Activated T-helper 9 cell treated with anti-CD3 and anti-CD28 coated beads, Interleukin-2, amount 50 U/mL, for 16 hours (primary cell): ENCODE measurements around the gene CCDC85A.

Source experiments
- DNase-seq: peaks from one replicate; pipeline ENCODE4 v3.0.0-alpha.2; 2020; ENCODE audit warnings: low read depth

Gene CCDC85A

GRCh38 chr2:56309626-56310170, 125.9 kb downstream of the CCDC85A start:
- DNase-seq: no peak

DNA sequence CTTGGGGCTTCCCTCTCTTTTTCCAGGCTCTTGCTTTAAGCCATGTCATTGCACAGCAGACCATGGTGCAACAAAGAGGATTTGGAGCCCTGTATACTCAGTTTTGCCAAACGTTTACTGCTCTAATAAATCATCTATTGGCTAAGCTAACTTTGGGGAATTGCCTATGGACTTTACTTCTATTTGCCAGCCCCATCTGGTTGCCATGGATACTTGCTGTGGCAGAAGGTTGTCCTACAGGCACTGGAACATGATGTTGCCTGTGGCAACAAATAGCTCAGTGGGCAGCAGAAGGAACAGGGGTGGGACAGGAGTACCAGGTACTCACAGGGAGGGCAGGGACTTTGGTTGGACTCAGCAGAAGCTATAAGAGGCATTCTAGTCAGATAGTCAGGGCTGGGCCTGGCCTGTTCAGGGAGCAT, 129.7 kb downstream of the CCDC85A start:
- DNase-seq: no peak

DNA sequence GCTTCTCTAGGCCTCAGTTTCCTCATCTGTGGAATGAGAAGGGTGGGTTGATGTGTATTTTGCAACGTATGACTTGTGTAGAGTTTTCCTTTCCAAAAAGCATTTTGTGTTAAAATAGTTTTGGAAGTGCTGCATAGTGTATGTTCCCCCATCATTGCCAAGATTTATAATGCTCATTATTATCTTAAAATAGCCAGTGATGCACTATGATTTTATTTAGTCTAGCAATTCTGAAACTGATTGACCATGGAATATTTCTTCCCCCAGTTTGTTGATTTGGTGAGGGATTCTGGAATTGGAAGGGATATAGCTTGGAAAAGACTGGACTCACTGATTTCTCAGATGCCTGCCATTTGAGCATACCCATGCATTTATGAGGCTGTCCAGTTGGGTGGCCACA, 130.6 kb downstream of the CCDC85A start:
- DNase-seq: no peak

- no peak for DNase-seq
Measured at GRCh38 chr2:56314796-56315195, 131.0 kb downstream of the CCDC85A start.

GRCh38 chr2:56315376-56315775, 131.6 kb downstream of the CCDC85A start:
- no peak for DNase-seq

- no peak for DNase-seq
Measured at GRCh38 chr2:56316011-56316410, 132.2 kb downstream of the CCDC85A start.

DNA sequence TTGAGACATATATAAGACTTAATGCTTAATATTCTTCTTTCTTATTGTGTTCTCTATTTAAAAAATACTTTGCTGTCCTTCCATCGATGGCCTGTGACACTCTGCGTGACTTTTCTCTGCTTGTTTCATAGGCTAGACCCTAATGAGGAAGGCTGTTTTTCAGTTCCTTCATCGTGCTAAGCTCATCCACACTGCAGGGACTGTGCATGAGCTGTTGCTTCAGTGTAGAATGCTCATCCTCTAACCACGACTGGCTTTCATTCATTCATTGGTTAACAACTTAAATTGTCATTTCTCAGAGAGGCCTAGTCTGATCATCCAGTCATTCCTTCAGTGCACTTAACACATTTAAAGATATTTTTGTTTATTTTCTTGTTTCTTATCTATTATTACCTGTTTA, 134.4 kb downstream of the CCDC85A start:
- no peak for DNase-seq

DNA sequence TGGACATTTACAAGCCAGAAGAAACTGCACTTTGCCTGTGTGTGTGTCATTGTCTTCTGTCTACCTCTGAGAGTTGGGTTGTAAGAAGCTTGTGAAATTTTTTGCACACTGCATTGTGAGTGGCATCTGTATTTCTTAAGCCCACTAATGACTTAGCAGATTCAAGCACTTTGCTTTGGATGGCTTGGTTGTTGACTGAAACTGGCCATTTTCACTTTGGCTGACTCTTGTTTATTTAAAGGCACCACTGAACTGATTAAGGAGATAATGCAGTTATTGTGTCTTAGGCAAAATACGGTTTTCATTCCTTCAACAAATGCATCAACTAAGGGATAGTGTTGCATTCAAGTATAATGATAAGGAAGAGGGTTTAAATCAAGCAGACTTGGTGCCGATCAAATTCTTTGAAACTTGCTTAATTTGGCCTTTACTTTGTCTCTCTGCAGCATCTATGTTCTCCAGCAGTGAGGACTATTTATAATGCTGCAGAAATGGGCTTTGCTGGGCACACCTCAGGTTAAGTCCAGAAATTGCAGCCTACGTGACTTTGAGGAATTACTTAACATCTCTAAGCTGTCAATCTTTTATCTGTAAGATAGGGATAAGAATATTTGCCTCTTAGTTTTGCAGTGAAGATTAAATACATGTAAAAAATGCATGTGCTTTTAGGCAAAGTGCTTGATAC, 142.0 kb downstream of the CCDC85A start:
- DNase-seq: no peak

- DNase-seq: no peak
Measured at GRCh38 chr2:56326346-56326741, 142.6 kb downstream of the CCDC85A start.

- no peak for DNase-seq
Measured at GRCh38 chr2:56331810-56332209, 148.0 kb downstream of the CCDC85A start.

DNA sequence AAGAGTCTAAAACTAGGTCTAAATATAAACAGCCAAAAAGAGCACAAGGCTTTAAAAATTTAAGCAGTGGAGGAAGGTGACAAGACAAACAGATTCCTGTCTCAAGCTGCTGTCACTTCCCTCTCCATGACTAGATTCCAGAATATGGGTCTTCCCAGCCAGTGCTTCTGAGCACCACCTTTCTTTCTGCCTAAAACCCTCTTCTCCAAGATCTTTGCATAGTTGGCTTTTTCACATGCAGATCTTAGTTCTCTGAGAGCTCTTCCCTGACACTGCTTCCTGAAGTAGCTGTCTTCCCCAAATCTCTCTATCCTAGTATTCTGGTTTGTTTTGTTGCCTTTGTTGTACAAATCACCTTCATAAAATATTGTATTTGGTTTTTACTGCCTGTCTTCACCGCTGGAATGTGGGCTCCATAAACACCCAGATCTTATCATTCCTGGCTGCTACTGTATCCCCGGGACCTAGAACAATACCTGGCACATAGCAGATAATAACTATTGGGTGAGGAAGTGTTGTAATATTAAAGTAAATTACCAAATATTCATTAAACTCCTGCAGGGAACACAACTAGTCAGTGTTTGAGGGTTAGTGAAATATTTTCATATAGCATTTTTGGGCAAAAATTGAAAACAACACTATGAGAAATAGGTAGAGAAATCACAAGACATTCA, 150.2 kb downstream of the CCDC85A start:
- no peak for DNase-seq

GRCh38 chr2:56334622-56335021, 150.8 kb downstream of the CCDC85A start:
- no peak for DNase-seq

GRCh38 chr2:56335101-56335500, 151.3 kb downstream of the CCDC85A start:
- DNase-seq: no peak

DNA sequence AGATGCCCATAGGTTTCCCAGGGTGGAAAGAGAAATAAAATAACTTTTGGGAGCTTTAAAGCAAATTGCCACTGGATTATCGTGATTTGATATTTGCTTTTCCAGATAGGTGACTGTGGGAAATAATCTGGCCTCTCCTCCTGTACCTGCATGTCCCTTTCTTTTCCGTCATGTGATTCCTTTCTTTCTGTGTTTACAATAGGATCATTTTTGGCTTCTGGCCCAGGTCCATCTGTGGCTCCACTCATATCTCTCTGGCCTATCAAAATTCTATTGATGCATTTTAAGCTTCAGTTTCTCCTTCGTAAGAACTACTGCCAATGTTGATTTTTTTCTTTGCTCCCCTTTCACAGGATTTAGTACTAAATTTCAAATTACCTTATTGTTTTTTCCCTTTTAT, 153.6 kb downstream of the CCDC85A start:
- no peak for DNase-seq

- DNase-seq: no peak
Measured at GRCh38 chr2:56338232-56338631, 154.4 kb downstream of the CCDC85A start.

- DNase-seq: no peak
Measured at GRCh38 chr2:56344771-56345170, 161.0 kb downstream of the CCDC85A start.

- no peak for DNase-seq
Measured at GRCh38 chr2:56347881-56348280, 164.1 kb downstream of the CCDC85A start.

GRCh38 chr2:56348392-56349210, 164.8 kb downstream of the CCDC85A start:
- DNase-seq: no peak

DNA sequence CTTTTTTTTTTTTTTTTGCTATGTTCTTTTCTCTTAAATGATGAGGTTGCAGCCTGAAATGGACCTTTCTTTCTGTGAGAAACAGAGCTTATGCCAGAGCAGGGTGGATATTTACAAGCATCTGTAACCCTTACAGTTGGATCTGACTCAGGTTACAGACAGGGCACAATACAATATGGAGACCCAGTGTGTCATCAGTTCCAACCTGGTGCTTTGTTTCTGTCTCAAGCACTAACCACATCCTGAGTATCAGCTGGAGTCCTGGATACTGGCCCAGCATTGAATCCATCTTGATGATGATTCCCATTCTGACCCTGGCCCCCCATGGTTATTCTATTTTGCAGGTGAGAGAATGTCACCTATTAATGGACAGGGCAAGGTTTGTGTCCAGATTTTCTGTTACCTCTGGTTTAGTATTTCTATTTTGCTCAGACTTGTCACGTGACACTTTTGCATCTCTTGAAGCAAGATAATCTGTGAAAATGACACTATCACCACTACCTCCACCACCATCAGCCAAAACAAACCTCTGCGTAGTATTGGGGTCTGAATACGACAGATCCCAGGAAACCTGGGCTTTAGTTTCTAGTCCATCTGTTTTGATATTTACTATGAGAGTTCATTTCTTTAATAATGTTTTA, 174.0 kb downstream of the CCDC85A start:
- DNase-seq: no peak

- no peak for DNase-seq
Measured at GRCh38 chr2:56361844-56362243, 178.1 kb downstream of the CCDC85A start.

GRCh38 chr2:56364902-56365301, 181.1 kb downstream of the CCDC85A start:
- DNase-seq: no peak

DNA sequence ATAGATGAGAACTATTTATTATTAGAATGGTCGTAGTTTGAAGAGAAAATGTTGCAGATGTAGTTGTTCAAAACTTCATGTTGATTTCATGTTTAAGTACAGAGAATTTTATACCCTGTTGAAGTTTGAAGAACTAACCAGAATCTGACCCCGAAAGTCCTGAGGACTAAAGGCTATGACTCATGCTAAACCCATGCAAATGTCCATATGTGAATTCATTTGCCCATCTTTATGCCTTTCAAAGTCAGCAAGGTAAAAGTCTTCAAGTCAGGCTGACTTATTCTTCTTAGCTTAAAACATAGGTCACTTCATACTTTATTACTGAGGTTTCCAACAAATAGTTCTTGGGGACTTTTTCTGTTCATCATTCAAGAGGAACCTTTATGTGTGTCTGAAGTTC, 185.5 kb downstream of the CCDC85A start:
- no peak for DNase-seq
